Hepatocyte (in vitro differentiated cells): ENCODE results near the gene CENPP.

Experiments
- CTCF ChIP-seq: fragments of 200-600 bp; sonication (generic); IDR thresholded peaks from 2 replicates; pipeline ENCODE4 v1.5.1; 2016; ENCODE audit warnings: antibody characterized with exemption, mild to moderate bottlenecking; ENCODE audit not compliant: poor library complexity
- EZH2 ChIP-seq: fragments of 200-600 bp; sonication (generic); IDR thresholded peaks from 2 replicates; pipeline ENCODE4 v1.6.1; 2016; ENCODE audit warnings: antibody characterized with exemption, mild to moderate bottlenecking, borderline replicate concordance
- EZH2phosphoT487 ChIP-seq: fragments of 200-600 bp; sonication (generic); IDR thresholded peaks from one replicate; pipeline ENCODE4 v1.6.1; 2018; ENCODE audit warnings: antibody characterized with exemption, mild to moderate bottlenecking, low read depth, moderate library complexity; ENCODE audit not compliant: unreplicated experiment, severe bottlenecking

GRCh38 chr9:92562461-92562967 is 236.8 kb downstream of the CENPP start:
- no peak for TF ChIP-seq EZH2
- TF ChIP-seq CTCF = no peak
- TF ChIP-seq EZH2phosphoT487 = no peak
